ENCODE measurements around the gene RXFP1.

DNA sequence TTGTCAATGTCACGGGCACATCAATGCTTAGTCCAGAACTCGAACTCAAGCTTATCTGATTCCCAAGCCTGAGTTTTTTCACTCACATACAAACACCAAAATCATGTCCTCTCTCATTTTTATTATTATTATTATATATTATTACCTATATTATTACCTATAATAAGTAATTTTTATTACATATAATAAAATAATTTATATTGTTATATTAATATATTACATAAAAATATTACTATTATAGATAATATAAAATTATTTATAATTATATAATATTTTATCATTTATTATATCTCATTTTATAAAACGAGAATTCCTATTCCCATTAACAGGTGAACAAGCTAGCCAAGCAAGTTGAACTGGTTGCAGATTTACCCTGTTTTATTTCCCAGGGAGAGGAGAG, 13.0 kb downstream of the RXFP1 start:
- TF ChIP-seq, protein P1, sequence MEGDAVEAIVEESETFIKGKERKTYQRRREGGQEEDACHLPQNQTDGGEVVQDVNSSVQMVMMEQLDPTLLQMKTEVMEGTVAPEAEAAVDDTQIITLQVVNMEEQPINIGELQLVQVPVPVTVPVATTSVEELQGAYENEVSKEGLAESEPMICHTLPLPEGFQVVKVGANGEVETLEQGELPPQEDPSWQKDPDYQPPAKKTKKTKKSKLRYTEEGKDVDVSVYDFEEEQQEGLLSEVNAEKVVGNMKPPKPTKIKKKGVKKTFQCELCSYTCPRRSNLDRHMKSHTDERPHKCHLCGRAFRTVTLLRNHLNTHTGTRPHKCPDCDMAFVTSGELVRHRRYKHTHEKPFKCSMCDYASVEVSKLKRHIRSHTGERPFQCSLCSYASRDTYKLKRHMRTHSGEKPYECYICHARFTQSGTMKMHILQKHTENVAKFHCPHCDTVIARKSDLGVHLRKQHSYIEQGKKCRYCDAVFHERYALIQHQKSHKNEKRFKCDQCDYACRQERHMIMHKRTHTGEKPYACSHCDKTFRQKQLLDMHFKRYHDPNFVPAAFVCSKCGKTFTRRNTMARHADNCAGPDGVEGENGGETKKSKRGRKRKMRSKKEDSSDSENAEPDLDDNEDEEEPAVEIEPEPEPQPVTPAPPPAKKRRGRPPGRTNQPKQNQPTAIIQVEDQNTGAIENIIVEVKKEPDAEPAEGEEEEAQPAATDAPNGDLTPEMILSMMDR (IDR thresholded peaks at IDR 0.05 in 4 of 5, conservative IDR thresholded peaks at IDR 0.05 in 1 of 5) = no peak
- TF ChIP-seq POLR2A (IDR thresholded peaks at IDR 0.05) = no peak
